ENCODE data around the gene AGPS.
"Not testable (repeated sequence)": the region's sequence is repeated elsewhere in the genome, so short reads cannot be mapped to it uniquely, and the experiment has no call there.

DNA sequence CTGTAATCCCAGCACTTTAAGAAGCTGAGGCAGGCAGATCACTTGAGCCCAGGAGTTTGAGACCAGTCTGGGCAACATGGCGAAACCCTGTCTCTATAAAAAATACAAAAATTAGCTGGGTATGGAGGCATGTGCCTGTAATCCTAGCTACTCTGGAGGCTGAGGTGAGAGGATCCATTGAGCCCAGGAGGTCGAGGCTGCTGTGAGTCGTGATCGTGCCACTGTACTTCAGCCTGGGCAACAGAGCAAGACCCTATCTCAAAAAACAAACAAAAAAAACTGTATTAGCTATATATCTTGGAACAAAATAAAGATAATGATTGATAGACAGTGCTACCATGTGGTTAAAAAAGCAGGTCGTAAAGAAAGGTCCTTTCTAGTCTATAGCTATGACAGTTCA lies 93.1 kb downstream of the AGPS start:
- TF ChIP-seq, protein P1, sequence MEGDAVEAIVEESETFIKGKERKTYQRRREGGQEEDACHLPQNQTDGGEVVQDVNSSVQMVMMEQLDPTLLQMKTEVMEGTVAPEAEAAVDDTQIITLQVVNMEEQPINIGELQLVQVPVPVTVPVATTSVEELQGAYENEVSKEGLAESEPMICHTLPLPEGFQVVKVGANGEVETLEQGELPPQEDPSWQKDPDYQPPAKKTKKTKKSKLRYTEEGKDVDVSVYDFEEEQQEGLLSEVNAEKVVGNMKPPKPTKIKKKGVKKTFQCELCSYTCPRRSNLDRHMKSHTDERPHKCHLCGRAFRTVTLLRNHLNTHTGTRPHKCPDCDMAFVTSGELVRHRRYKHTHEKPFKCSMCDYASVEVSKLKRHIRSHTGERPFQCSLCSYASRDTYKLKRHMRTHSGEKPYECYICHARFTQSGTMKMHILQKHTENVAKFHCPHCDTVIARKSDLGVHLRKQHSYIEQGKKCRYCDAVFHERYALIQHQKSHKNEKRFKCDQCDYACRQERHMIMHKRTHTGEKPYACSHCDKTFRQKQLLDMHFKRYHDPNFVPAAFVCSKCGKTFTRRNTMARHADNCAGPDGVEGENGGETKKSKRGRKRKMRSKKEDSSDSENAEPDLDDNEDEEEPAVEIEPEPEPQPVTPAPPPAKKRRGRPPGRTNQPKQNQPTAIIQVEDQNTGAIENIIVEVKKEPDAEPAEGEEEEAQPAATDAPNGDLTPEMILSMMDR (IDR thresholded peaks at IDR 0.05; ENCODE audit: low read depth, low read length, missing input control): not testable (repeated sequence)
- TF ChIP-seq, protein P2, sequence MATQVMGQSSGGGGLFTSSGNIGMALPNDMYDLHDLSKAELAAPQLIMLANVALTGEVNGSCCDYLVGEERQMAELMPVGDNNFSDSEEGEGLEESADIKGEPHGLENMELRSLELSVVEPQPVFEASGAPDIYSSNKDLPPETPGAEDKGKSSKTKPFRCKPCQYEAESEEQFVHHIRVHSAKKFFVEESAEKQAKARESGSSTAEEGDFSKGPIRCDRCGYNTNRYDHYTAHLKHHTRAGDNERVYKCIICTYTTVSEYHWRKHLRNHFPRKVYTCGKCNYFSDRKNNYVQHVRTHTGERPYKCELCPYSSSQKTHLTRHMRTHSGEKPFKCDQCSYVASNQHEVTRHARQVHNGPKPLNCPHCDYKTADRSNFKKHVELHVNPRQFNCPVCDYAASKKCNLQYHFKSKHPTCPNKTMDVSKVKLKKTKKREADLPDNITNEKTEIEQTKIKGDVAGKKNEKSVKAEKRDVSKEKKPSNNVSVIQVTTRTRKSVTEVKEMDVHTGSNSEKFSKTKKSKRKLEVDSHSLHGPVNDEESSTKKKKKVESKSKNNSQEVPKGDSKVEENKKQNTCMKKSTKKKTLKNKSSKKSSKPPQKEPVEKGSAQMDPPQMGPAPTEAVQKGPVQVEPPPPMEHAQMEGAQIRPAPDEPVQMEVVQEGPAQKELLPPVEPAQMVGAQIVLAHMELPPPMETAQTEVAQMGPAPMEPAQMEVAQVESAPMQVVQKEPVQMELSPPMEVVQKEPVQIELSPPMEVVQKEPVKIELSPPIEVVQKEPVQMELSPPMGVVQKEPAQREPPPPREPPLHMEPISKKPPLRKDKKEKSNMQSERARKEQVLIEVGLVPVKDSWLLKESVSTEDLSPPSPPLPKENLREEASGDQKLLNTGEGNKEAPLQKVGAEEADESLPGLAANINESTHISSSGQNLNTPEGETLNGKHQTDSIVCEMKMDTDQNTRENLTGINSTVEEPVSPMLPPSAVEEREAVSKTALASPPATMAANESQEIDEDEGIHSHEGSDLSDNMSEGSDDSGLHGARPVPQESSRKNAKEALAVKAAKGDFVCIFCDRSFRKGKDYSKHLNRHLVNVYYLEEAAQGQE (IDR thresholded peaks at IDR 0.05): not testable (repeated sequence)
- not testable (repeated sequence) for TF ChIP-seq EGR1 (IDR thresholded peaks at IDR 0.05; ENCODE audit: low read depth in 2 of 2)
